RPMI8226 (cell line): Measurements from ENCODE around the gene CFAP61.
A peak's percentile ranks its signal among the peaks of the same experiment; 100 is the strongest.
"Not testable (repeated sequence)": the region's sequence is repeated elsewhere in the genome, so short reads cannot be mapped to it uniquely, and the experiment has no call there.

Source experiments
- DNase-seq: peaks from one replicate; pipeline ENCODE4 v3.0.0-alpha.2; 2015

CFAP61 gene

DNA sequence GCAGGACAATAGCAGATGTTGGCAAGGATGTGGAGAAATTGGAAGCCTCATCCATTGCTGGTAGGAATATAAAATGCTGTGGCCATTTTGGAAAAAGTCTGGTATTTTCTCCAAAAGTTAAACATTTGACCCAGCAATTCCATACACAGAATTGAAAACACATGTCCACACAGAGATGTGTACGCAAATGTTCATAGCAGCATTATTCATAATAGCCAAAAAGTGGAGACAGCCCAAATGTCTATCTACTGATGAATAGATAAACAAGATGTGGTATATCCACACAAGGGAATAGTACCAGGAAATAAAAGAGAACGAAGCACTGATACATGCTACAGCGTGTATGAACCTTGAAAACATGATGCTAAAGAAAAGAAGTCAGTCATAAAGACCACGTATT is 40.5 kb downstream of the CFAP61 start:
- no peak for DNase-seq

GRCh38 chr20:20094410-20094809 is 42.1 kb downstream of the CFAP61 start:
- no peak for DNase-seq

GRCh38 chr20:20095114-20095872 is 43.0 kb downstream of the CFAP61 start:
- no peak for DNase-seq

DNA sequence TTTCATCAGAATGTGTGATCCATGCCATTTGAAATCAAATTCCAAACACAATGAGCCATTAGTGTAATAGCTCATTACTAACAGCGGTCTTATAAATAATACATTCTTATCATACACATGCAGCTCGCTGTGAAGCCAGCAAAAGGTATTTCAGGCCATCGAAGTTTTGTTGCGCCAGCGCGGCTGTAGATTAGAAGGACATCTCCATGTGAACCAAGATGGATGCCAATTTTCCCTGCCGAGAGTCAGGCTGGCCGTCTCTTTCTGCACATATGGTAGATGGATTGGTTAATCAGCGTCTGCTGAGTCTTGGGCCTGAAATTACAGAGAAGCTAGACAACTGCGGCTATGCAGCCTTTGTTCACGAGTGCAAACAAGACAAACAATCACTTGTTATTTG is 44.1 kb downstream of the CFAP61 start:
- no peak for DNase-seq

DNA sequence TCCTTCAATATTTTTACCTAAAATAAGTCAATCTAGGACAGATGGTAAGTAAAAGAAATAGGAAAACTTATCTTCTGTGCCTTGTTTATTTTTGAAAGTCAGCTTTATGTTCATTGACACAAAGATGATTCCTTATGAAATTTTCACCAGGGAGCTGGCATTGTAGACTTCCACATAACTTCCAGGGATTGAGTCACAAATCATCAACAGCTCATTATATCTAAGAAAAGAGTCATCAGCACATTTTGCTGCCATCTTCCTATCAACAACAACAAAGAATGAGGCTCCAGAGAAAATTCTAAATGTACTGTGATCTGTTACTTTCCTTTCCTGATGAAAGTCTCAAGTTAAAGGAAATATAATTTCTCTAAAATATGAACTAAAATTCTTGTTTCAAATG is 48.5 kb downstream of the CFAP61 start:
- DNase-seq: no peak

GRCh38 chr20:20102163-20102562 is 49.8 kb downstream of the CFAP61 start:
- DNase-seq: no peak

DNA sequence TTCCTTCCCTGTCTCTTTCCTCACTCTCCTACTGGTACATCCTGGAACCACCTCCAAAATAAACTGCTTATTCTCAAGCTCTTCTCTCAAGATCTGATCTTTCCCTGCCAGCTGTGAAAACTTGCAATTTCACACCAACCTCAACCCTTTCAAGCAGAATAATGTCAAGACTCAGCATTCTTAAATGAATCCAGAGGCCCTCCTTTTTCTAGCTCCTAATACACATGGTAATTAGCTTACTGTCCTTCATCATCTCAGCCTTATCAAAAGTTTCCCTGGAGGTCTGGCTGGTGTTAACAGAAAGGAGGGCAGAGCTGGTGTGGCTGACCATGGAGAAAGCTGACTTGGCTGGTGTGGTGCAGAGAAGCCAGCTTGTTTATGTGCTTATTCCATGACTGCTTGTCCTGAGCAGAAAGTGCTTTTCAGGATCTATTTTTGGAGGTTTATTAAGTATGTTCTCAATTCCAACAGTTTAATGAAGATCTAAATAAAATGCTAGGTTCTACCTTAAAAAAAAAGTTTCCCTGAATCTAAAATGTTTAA is 50.5 kb downstream of the CFAP61 start:
- no peak for DNase-seq

- no peak for DNase-seq
Measured at GRCh38 chr20:20103486-20103885, 51.2 kb downstream of the CFAP61 start.

DNA sequence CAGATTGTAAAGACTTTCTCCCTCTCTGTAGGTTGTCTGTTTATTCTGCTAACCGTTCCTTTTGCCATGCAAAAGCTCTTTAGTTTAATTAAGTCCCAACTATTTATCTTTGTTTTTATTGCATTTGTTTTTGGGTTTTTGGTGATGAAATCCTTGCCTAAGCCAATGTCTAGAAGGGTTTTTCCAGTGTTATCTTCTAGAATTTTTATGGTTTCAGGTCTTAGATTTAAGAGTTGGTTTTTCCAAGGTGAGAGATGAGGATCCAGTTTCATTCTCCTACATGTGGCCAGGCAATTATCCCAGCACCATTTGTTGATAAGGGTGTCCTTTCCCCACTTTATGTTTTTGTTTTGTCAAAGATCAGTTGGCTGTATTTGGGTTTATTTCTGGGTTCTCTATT is 70.9 kb downstream of the CFAP61 start:
- DNase-seq: not testable (repeated sequence)

DNA sequence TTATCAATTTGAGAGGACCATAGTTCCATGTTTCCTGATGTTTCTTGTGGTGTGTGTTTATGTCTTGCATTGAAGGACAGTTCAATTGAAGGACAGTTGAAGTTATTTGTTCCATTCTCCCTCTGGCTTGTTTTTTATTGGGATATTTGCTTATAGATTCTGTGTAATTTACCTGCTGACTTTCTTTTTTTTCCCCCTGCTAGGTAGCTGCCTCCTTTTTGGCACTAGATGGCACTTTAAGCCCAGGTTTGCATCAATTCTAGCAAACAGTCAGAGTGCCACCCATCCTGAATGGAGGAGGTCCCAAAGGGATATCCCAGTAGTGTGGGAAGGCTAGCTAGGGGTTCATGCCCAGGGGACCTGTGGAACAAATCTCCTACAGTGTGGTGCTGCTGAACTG is 78.1 kb downstream of the CFAP61 start:
- DNase-seq: peak; percentile 4

- DNase-seq: no peak
Measured at GRCh38 chr20:20134941-20135575, 82.7 kb downstream of the CFAP61 start.

DNA sequence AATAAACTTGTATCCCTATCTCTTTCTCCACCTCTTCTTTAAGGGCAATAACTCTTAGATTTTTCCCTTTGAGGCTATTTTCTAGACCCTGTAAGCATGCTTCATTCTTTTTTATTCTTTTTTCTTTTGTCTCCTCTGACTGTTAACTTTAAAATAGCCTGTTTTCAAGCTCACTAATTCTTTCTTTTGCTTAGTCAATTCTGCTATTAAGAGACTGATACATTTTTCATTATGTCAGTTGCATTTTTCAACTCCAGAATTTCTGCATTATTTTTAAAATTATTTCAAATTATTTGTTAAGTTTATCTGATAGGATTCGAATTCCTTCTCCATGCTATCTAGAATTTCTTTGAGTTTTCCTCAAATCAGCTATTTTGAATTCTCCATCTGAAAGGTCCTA is 84.0 kb downstream of the CFAP61 start:
- DNase-seq: no peak

- no peak for DNase-seq
Measured at GRCh38 chr20:20137851-20138250, 85.5 kb downstream of the CFAP61 start.

DNA sequence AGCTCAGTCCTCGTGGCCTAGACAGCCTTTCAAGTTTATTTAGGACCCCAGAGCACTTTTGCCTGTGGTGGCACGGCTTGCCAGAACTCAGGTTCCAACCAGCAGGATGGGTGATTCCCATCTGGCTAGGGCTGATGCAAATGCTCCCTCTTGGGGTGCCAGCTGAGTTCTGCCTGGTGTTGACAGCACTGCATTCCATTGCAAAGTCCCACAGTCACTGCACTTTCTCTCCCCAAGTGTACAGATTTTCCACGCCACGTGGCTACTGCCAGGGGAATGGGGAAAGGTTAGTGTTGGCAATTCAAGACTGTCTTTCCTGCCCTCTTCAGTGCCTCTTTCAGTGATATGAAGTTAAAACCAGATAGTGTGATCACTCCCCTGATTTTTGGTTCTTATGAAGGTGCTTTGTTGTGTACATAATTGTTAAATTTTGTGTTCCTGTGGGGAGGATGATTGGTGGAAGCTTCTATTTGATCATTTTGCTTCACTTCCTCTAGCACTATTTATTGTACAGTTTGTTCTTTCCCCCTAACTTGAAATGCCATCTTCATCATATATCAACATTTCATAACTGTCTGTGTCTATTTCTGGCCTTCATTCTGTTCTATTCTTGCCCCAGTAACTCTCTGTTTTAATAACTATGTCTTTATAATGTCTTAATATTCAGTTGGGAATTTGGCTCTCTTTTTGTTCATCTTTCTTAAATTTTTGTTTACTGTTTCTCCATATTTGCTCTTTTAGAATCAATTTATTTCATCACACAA is 86.2 kb downstream of the CFAP61 start:
- no peak for DNase-seq

- no peak for DNase-seq
Measured at GRCh38 chr20:20139403-20139802, 87.1 kb downstream of the CFAP61 start.

GRCh38 chr20:20143165-20143564 is 90.8 kb downstream of the CFAP61 start:
- DNase-seq: no peak

- no peak for DNase-seq
Measured at GRCh38 chr20:20143646-20144045, 91.3 kb downstream of the CFAP61 start.

GRCh38 chr20:20148779-20149178 is 96.4 kb downstream of the CFAP61 start:
- DNase-seq: no peak

DNA sequence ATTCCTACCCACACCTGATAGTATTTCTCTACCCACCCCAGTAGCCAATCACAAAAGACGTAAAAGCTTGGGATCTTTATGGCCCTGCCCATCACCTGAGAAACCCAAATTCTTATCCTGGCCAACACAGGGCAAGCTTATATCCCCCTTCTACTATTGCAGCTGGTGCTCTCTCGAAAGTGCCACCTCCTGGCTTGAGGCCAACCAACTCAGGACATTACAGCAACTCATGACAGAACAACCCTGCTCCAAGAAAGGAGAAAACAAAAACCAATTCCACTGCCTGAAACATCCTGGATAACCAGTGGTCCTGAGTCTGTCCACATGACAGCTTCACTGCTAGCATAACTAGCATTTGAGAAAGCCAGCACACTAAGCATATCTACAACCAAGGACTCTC is 97.9 kb downstream of the CFAP61 start:
- no peak for DNase-seq

DNA sequence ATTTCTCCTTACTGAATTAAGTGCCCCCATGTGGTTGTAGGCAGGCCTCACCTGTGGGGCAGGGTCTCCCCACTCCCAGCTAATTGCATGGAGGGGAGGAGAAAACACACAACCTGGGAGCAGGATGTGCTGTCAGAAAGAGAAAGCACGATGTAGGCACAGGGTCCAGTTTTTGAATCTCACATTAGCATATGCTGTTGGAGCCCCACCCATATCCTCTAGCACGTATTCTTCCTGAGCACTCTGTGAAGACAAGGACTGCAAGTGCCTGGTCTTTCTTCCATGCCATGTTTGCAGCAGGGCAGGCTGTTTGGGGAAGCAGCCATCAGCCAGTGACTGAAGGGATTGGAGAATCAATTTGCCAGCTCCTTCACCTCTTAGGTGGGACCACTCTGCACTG is 108.2 kb downstream of the CFAP61 start:
- DNase-seq: no peak

DNA sequence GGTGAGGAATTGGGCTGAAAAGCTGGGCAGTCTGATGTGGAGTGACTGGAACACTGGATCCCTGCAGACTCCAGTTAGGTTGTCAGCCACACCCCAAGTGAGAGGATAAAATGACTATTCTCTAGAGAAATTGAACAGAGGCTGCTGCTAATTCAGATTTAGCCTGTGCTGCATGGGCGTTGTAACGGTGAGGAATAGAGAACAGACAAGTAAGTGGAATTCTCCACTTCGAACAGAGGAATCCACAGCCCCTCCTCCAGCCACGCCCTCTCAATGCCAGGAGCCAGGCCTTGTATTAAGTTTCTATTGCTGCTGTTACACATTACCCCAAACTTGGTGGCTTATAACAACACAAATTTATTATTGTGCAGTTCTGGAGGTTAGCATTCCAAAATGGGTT is 109.3 kb downstream of the CFAP61 start:
- no peak for DNase-seq

- no peak for DNase-seq
Measured at GRCh38 chr20:20167698-20168097, 115.4 kb downstream of the CFAP61 start.

DNA sequence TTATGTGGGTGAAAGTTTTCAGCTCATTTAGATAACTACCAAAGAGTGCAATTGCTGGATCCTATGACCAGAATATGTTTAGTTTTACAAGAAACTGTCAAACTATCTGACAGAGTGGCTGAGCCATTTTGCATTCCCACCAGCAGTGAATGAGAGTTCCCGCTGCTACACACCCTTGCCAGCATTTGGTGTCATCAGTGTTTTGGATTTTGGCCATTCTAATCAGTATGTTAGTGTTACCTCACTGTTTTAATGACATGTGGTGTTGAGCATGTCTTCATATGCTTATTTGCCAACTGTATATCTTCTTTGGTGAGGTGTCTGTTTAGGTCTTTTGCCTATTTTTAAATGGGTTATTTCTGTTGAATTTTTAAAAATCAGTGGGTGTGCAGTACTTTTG is 120.9 kb downstream of the CFAP61 start:
- DNase-seq: no peak
